ENCODE measurements around the gene XCR1. TPM values are rescaled to one million over a fixed set of nuclear protein-coding genes. Genes with fewer than 3 reads are reported as not detected.
A peak's percentile ranks its signal among the peaks of the same experiment; 100 is the strongest.

The XCR1 gene
- total and polyA plus RNA-seq, 2 donors (not counting 3 experiments of a cell fraction or from before 2014, with no cell fraction given): not detected

DNA sequence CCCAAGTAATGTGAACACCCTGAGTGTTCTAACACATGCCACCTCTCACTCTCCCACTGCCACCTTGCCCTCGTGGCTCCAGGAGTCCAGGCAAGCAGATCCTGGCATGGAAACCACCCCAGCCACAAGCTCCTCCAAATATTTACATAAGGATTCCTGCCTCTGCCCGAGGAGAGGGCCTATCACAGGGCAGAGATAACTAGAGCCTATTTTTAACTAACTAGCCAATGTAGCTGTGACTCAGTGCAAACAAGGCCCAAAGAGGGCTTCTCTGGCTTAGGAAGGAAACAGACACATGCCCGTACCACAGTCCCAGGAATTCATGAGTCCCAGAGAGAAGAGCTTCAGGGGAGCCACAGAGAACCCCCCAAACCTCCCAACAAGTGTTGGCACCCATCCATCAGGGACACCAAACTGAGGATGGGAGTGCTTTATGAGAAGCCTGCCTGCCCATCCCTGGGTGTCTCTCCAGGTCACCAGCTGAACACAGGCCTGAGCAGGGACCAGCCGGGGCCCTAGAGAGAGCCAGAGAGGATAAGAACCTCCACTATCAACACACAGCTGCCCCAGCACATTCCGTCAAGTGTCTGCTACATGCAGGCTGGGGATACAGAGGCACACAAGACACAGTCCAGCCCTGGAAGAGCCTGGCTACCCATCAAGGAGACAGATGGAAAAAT, 40.8 kb downstream of the XCR1 start:
- Histone ChIP-seq H3K9ac (replicated peaks; ENCODE audit: extremely low read depth, insufficient read depth, low read length) (peak overlapping the region; percentile 28), H3K79me2 (ENCODE audit: control insufficient read depth, insufficient read depth, low read length) (peaks cover 26% of the 10 kb centered on the region), H4K20me1 (replicated peaks; ENCODE audit: control insufficient read depth, extremely low read depth, insufficient read depth, low read length) (no peaks in the 10 kb centered on the region), H3K9me3 (replicated peaks; ENCODE audit: control insufficient read depth, insufficient read depth, low read length) (no peaks in the 10 kb centered on the region), H3K4me1 (ENCODE audit: control insufficient read depth, extremely low read depth, insufficient read depth, low read length) (peaks cover 38% of the 10 kb centered on the region), H3K9me1 (replicated peaks; ENCODE audit: control insufficient read depth, extremely low read depth, insufficient read depth, low read length) (no peaks in the 10 kb centered on the region), H3K36me3 (ENCODE audit: control insufficient read depth in 2 of 2, extremely low read depth in 1 of 2, insufficient read depth in 2 of 2, low read length in 2 of 2) (peaks cover 11 to 12% of the 10 kb centered on the region in 2 experiments), H3K4me2 (ENCODE audit: insufficient read depth, low read length) (no peak overlapping the region), H3K27ac (ENCODE audit: insufficient read depth, low read depth, low read length) (peak overlapping the region; percentile 94), H3K27me3 (ENCODE audit: control insufficient read depth in 2 of 2, insufficient read depth in 2 of 2, low read length in 2 of 2) (no peaks in the 10 kb centered on the region), H3K4me3 (replicated peaks in 1 of 3; ENCODE audit: insufficient read depth in 1 of 3, low read depth in 1 of 3, low read length in 3 of 3) (no peak overlapping the region), H2AFZ (ENCODE audit: low read depth, low read length) (peak overlapping the region; percentile 5)
- POLR2A ChIA-PET: no interaction called here
- TF ChIP-seq POLR2A (IDR thresholded peaks at IDR 0.05; ENCODE audit: low read depth, low read length): no peak
- TF ChIP-seq FOS (IDR thresholded peaks at IDR 0.05; ENCODE audit: borderline replicate concordance, insufficient read depth, low read length): peak; percentile 34
- dilution Hi-C loops (cut with MboI; ENCODE audit: extremely low pct_ligation_motif_present, low sequenced_read_pairs): no loop called here
- no TSS peak for BruUV-seq (replicated peaks)
- peak; percentile 86 for FAIRE-seq
- DNase-seq (ENCODE audit: low read depth, low spot score): peak; percentile 76
- intact Hi-C loops (cut with micrococcal nuclease): loop anchor here (5.0 kb wide), 1 partner anchor 91 kb away; no protein-coding TSS in a partner anchor
- CTCF ChIA-PET: interaction anchor here (0.9 to 2.1 kb wide), 4 partner anchors 13 to 441 kb away, joined by 3 to 8 read pairs (median 4); no protein-coding TSS in a partner anchor

DNA sequence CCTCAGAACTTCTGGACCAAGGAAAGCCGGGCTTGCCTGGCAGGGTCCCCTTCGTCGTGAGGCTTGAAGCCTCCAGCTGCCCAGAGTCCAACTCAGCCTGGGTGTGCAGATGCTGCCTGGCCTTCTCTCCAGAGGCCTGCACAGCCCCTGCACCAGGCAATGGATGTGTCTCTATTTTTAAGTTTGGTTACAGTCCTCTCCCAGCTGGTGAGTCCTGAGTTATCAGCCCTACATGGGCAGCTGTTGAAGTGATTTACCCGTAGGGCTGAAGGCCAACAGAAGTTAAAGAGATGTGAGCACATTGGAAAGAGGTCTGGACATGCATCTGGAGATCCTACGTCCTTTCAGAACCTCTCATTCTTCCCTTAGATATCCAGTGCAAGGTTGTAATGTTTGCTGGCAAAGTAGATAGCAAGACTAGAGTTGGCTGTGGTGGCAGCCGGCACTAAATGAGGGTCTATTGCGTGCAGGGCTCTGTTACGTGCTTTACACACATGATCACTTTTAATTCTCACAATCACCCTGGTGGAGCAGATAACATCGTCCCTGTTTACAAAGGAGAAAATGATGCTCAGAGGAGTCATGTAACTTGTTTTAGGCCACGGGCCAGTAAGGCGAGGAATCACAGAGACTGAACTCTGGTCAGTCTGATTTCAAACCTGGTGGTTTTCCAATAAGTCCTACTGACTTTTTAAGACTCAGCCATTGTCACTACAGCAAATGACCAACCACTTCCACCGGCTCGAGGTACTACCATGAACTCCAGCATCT, 41.6 kb downstream of the XCR1 start:
- intact Hi-C loops (cut with micrococcal nuclease): loop anchor here (5.0 kb wide), 1 partner anchor 92 kb away; no protein-coding TSS in a partner anchor
- H3K79me2 ChIP-seq (ENCODE audit: control insufficient read depth, insufficient read depth, low read length): peaks cover 23% of the 10 kb centered on the region
- H3K27ac ChIP-seq (ENCODE audit: insufficient read depth, low read depth, low read length): peak overlapping the region; percentile 94
- BruUV-seq (replicated peaks): no TSS peak
- H4K20me1 ChIP-seq (replicated peaks; ENCODE audit: control insufficient read depth, extremely low read depth, insufficient read depth, low read length): no peaks in the 10 kb centered on the region
- ChIA-PET CTCF (interaction anchor here (0.9 kb wide), 1 partner anchor 441 kb away, joined by 3 read pairs; no protein-coding TSS in a partner anchor), POLR2A (no interaction called here)
- H3K27me3 ChIP-seq (ENCODE audit: control insufficient read depth in 2 of 2, insufficient read depth in 2 of 2, low read length in 2 of 2): no peaks in the 10 kb centered on the region
- no peak overlapping the region for H3K9ac ChIP-seq (replicated peaks; ENCODE audit: extremely low read depth, insufficient read depth, low read length)
- H3K9me1 ChIP-seq (replicated peaks; ENCODE audit: control insufficient read depth, extremely low read depth, insufficient read depth, low read length): no peaks in the 10 kb centered on the region
- peaks cover 38% of the 10 kb centered on the region for H3K4me1 ChIP-seq (ENCODE audit: control insufficient read depth, extremely low read depth, insufficient read depth, low read length)
- H3K9me3 ChIP-seq (replicated peaks; ENCODE audit: control insufficient read depth, insufficient read depth, low read length): no peaks in the 10 kb centered on the region
- dilution Hi-C loops (cut with MboI; ENCODE audit: extremely low pct_ligation_motif_present, low sequenced_read_pairs): no loop called here
- no peak for DNase-seq (ENCODE audit: low read depth, low spot score)
- H2AFZ ChIP-seq (ENCODE audit: low read depth, low read length): no peak overlapping the region
- TF ChIP-seq, protein P1, sequence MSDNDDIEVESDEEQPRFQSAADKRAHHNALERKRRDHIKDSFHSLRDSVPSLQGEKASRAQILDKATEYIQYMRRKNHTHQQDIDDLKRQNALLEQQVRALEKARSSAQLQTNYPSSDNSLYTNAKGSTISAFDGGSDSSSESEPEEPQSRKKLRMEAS (IDR thresholded peaks at IDR 0.05; ENCODE audit: insufficient read depth, insufficient read length): no peak
- TF ChIP-seq GATA2 (IDR thresholded peaks at IDR 0.05; ENCODE audit: insufficient read depth, insufficient read length, low read depth, low read length) (no peak), POLR2A (IDR thresholded peaks at IDR 0.05; ENCODE audit: low read depth, low read length) (no peak), JUN (IDR thresholded peaks at IDR 0.05; ENCODE audit: borderline replicate concordance, insufficient read depth, insufficient read length, low read depth) (no peak), MYC (IDR thresholded peaks at IDR 0.05; ENCODE audit: low read depth, low read length) (no peak)
- TF ChIP-seq, protein P2, sequence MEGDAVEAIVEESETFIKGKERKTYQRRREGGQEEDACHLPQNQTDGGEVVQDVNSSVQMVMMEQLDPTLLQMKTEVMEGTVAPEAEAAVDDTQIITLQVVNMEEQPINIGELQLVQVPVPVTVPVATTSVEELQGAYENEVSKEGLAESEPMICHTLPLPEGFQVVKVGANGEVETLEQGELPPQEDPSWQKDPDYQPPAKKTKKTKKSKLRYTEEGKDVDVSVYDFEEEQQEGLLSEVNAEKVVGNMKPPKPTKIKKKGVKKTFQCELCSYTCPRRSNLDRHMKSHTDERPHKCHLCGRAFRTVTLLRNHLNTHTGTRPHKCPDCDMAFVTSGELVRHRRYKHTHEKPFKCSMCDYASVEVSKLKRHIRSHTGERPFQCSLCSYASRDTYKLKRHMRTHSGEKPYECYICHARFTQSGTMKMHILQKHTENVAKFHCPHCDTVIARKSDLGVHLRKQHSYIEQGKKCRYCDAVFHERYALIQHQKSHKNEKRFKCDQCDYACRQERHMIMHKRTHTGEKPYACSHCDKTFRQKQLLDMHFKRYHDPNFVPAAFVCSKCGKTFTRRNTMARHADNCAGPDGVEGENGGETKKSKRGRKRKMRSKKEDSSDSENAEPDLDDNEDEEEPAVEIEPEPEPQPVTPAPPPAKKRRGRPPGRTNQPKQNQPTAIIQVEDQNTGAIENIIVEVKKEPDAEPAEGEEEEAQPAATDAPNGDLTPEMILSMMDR (IDR thresholded peaks at IDR 0.05; ENCODE audit: extremely low read depth in 1 of 2, insufficient read depth in 1 of 2, low read depth in 1 of 2, low read length in 2 of 2): no peak
- no peak overlapping the region for H3K4me3 ChIP-seq (replicated peaks in 1 of 3; ENCODE audit: insufficient read depth in 1 of 3, low read depth in 1 of 3, low read length in 3 of 3)
- peaks cover 12 to 17% of the 10 kb centered on the region in 2 experiments for H3K36me3 ChIP-seq (ENCODE audit: control insufficient read depth in 2 of 2, extremely low read depth in 1 of 2, insufficient read depth in 2 of 2, low read length in 2 of 2)
- H3K4me2 ChIP-seq (ENCODE audit: insufficient read depth, low read length): no peak overlapping the region
- no peak for FAIRE-seq
